H1 (cell line): ENCODE results near the gene HBB. TPM values are rescaled to one million over a fixed set of nuclear protein-coding genes. Genes with fewer than 3 reads are reported as not detected.
A peak's percentile ranks its signal among the peaks of the same experiment; 100 is the strongest.

ENCODE experiments used
- CTCF ChIA-PET: fragments of 300-600 bp; sonication (Branson Sonifier 250); formaldehyde crosslinking; loops from one replicate; lab custom pipeline; 2021; ENCODE audit not compliant: partially characterized antibody; lab: Charles Lee
- POLR2A ChIA-PET: fragments of 300-600 bp; sonication (Branson Sonifier 250); formaldehyde crosslinking; loops from one replicate; lab custom pipeline; 2021; ENCODE audit warnings: inconsistent platforms; ENCODE audit not compliant: partially characterized antibody; lab: Charles Lee
- DNase-seq, 2 experiments: peaks; one replicate each; pipeline versions ENCODE4 v3.0.0 to v3.0.0-alpha.2; 2010 to 2022; ENCODE audit warnings: low spot score in 2 of 2, low read depth in 1 of 2, mixed read lengths in 1 of 2
- FAIRE-seq: peaks from 2 replicates; lab custom pipeline; 2011; peaks lifted over from hg19 to GRCh38; lab: Jason Lieb, UNC
- H2AFZ ChIP-seq: 2 replicates; pipeline ENCODE4 v1.8.1; 2012; ENCODE audit warnings: low read length, inconsistent platforms
- H2AK5ac ChIP-seq: 2 replicates; pipeline ENCODE4 v1.6.1; 2013; ENCODE audit warnings: low read depth, low read length
- H2BK120ac ChIP-seq: replicated peaks from 2 replicates; pipeline ENCODE3; 2013; ENCODE audit warnings: low read depth, low read length, inconsistent platforms
- H2BK12ac ChIP-seq: 2 replicates; pipeline ENCODE4 v1.6.1; 2013; ENCODE audit warnings: low read depth, low read length
- H2BK15ac ChIP-seq: 2 replicates; pipeline ENCODE4 v1.6.1; 2013; ENCODE audit warnings: low read length
- H2BK20ac ChIP-seq: 2 replicates; pipeline ENCODE4 v1.6.1; 2013; ENCODE audit warnings: low read length
- H2BK5ac ChIP-seq: 2 replicates; pipeline ENCODE4 v1.6.1; 2013; ENCODE audit warnings: low read depth, low read length
- H3K14ac ChIP-seq: 2 replicates; pipeline ENCODE4 v1.6.1; 2013; ENCODE audit warnings: inconsistent platforms; ENCODE audit not compliant: insufficient read length
- H3K18ac ChIP-seq: 2 replicates; pipeline ENCODE4 v1.6.1; 2013; ENCODE audit warnings: low read length; ENCODE audit errors: extremely low read depth
- H3K23ac ChIP-seq: 2 replicates; pipeline ENCODE4 v1.6.1; 2013; ENCODE audit warnings: inconsistent platforms; ENCODE audit not compliant: insufficient read length
- H3K23me2 ChIP-seq: 2 replicates; pipeline ENCODE4 v1.6.1; 2013; ENCODE audit warnings: low read depth, low read length
- H3K27ac ChIP-seq: 2 replicates; pipeline ENCODE4 v1.6.1; 2011; ENCODE audit warnings: low read depth, low read length, inconsistent platforms
- H3K27me3 ChIP-seq, 4 experiments: replicated peaks in 1 of 4; 1 replicate in 1 of 4; 2 replicates in 3 of 4; pipeline versions ENCODE4 v1.6.1 to v1.8.1; 2011 to 2013; ENCODE audit warnings: low read length in 3 of 4, mild to moderate bottlenecking in 3 of 4, inconsistent platforms in 2 of 4, mixed read lengths in 2 of 4, moderate library complexity in 1 of 4; ENCODE audit not compliant: control insufficient read depth in 3 of 4, insufficient read depth in 3 of 4; ENCODE audit errors: extremely low read depth in 1 of 4
- H3K36me3 ChIP-seq, 4 experiments: 2 replicates each; pipeline versions ENCODE4 v1.6.1 to v1.8.1; 2011 to 2013; ENCODE audit warnings: mild to moderate bottlenecking in 4 of 4, low read length in 3 of 4, moderate library complexity in 2 of 4, control low read depth in 1 of 4, inconsistent platforms in 1 of 4; ENCODE audit not compliant: insufficient read depth in 4 of 4, control insufficient read depth in 2 of 4
- H3K4ac ChIP-seq: replicated peaks from 2 replicates; pipeline ENCODE3; 2013; ENCODE audit warnings: low read length, low read depth, mixed read lengths, inconsistent platforms; ENCODE audit not compliant: insufficient read length
- H3K4me1 ChIP-seq, 4 experiments: replicated peaks in 1 of 4; 1 replicate in 1 of 4; 2 replicates in 3 of 4; pipeline versions ENCODE4 v1.6.1 to v1.8.1; 2011 to 2013; ENCODE audit warnings: low read length in 3 of 4, inconsistent platforms in 2 of 4, mixed read lengths in 1 of 4; ENCODE audit not compliant: insufficient read depth in 4 of 4, control insufficient read depth in 3 of 4
- H3K4me2 ChIP-seq, 2 experiments: 2 replicates each; pipeline versions ENCODE4 v1.6.1 to v1.8.1; 2011 to 2013; ENCODE audit warnings: low read depth in 2 of 2, low read length in 2 of 2, control low read depth in 1 of 2, inconsistent platforms in 1 of 2, mild to moderate bottlenecking in 1 of 2; ENCODE audit not compliant: insufficient read depth in 1 of 2
- H3K4me3 ChIP-seq, 4 experiments: fragments of 200-600, 300-600 bp in 1 of 4; sonication (generic), shearing (Covaris generic), sonication (Bioruptor Twin) in 1 of 4; 2 replicates each; pipeline versions ENCODE4 v1.5.1 to v1.8.1; 2011 to 2016; ENCODE audit warnings: low read length in 4 of 4, low read depth in 3 of 4, control low read depth in 2 of 4, inconsistent platforms in 2 of 4, mild to moderate bottlenecking in 2 of 4, mixed read lengths in 1 of 4, moderate library complexity in 1 of 4; ENCODE audit not compliant: insufficient read depth in 2 of 4; ENCODE audit errors: extremely low read depth in 1 of 4
- H3K56ac ChIP-seq: replicated peaks from 2 replicates; pipeline ENCODE3; 2013; ENCODE audit warnings: low read depth, mild to moderate bottlenecking, mixed read lengths, low read length, inconsistent platforms; ENCODE audit not compliant: insufficient read length
- H3K79me1 ChIP-seq: 2 replicates; pipeline ENCODE4 v1.6.1; 2013; ENCODE audit warnings: low read depth, low read length, control low read depth
- H3K79me2 ChIP-seq, 2 experiments: 2 replicates each; pipeline versions ENCODE4 v1.6.1 to v1.8.1; 2012 to 2013; ENCODE audit warnings: low read length in 2 of 2, mild to moderate bottlenecking in 2 of 2, inconsistent platforms in 1 of 2; ENCODE audit not compliant: insufficient read depth in 2 of 2, control insufficient read depth in 1 of 2
- H3K9ac ChIP-seq, 4 experiments: replicated peaks in 1 of 4; 1 replicate in 1 of 4; 2 replicates in 3 of 4; pipeline versions ENCODE4 v1.6.1 to v1.8.1; 2011 to 2013; ENCODE audit warnings: low read depth in 3 of 4, low read length in 3 of 4, control low read depth in 2 of 4, mild to moderate bottlenecking in 2 of 4, moderate library complexity in 2 of 4, inconsistent platforms in 1 of 4; ENCODE audit errors: extremely low read depth in 1 of 4
- H3K9me3 ChIP-seq, 2 experiments: 2 replicates each; pipeline versions ENCODE4 v1.6.1 to v1.8.1; 2012 to 2013; ENCODE audit warnings: mild to moderate bottlenecking in 2 of 2, moderate library complexity in 2 of 2, control low read depth in 1 of 2, inconsistent platforms in 1 of 2, low read depth in 1 of 2, low read length in 1 of 2, mixed read lengths in 1 of 2; ENCODE audit not compliant: insufficient read depth in 2 of 2
- H4K20me1 ChIP-seq, 2 experiments: replicated peaks in 1 of 2; 2 replicates each; pipeline versions ENCODE3 to v1.8.1; 2011 to 2013; ENCODE audit warnings: inconsistent platforms in 2 of 2, low read length in 2 of 2, mild to moderate bottlenecking in 1 of 2; ENCODE audit not compliant: insufficient read depth in 2 of 2, control insufficient read depth in 1 of 2
- H4K5ac ChIP-seq: 2 replicates; pipeline ENCODE4 v1.6.1; 2013; ENCODE audit warnings: low read length, low read depth, mixed read lengths, inconsistent platforms; ENCODE audit not compliant: insufficient read length
- H4K8ac ChIP-seq: 2 replicates; pipeline ENCODE4 v1.8.0; 2013; ENCODE audit warnings: mild to moderate bottlenecking, moderate library complexity, low read length, inconsistent platforms; ENCODE audit not compliant: insufficient read depth; ENCODE audit errors: extremely low read depth
- H4K91ac ChIP-seq: replicated peaks from 2 replicates; pipeline ENCODE3; 2013; ENCODE audit warnings: low read length, mixed read lengths, inconsistent platforms; ENCODE audit not compliant: insufficient read length
- ASH2L ChIP-seq: fragments of 200-600, 300-600 bp; sonication (generic); IDR thresholded peaks from one replicate; pipeline ENCODE4 v1.7.1; 2017; ENCODE audit warnings: low read length
- BCL11A ChIP-seq, 2 experiments: IDR thresholded peaks; one replicate each; pipeline ENCODE4 v1.6.1; 2011; ENCODE audit warnings: low read depth in 2 of 2, low read length in 2 of 2, mild to moderate bottlenecking in 2 of 2
- BRCA1 ChIP-seq: IDR thresholded peaks from 2 replicates; pipeline ENCODE4 v1.6.1; 2012; ENCODE audit warnings: low read depth, low read length, improper control_type of control experiment
- EP300 ChIP-seq, 2 experiments: IDR thresholded peaks; 1 replicate in 1 of 2; 2 replicates in 1 of 2; pipeline ENCODE4 v1.6.1; 2011 to 2012; ENCODE audit warnings: low read depth in 2 of 2, low read length in 2 of 2, mild to moderate bottlenecking in 2 of 2, borderline replicate concordance in 1 of 2, inconsistent platforms in 1 of 2, moderate library complexity in 1 of 2
- GABPA ChIP-seq: IDR thresholded peaks from 2 replicates; pipeline ENCODE4 v1.6.1; 2011; ENCODE audit warnings: mild to moderate bottlenecking, low read length, moderate library complexity, borderline replicate concordance; ENCODE audit not compliant: insufficient read depth
- KDM1A ChIP-seq: fragments of 200-600, 300-600 bp; sonication (generic); IDR thresholded peaks from 2 replicates; pipeline ENCODE4 v1.7.1; 2016; ENCODE audit warnings: mild to moderate bottlenecking, low read length, borderline replicate concordance
- MAFK ChIP-seq: IDR thresholded peaks from 2 replicates; pipeline ENCODE4 v1.6.1; 2012; ENCODE audit warnings: low read depth, mild to moderate bottlenecking, improper control_type of control experiment, low read length
- RAD21 ChIP-seq, 2 experiments: IDR thresholded peaks in 1 of 2; conservative IDR thresholded peaks in 1 of 2; 2 replicates each; pipeline ENCODE4 v1.6.1; 2011; ENCODE audit warnings: low read depth in 2 of 2, low read length in 2 of 2, improper control_type of control experiment in 1 of 2, inconsistent platforms in 1 of 2, mild to moderate bottlenecking in 1 of 2, moderate library complexity in 1 of 2
- RBBP5 ChIP-seq: IDR thresholded peaks from 2 replicates; pipeline ENCODE4 v1.7.1; 2012; ENCODE audit warnings: low read depth, mild to moderate bottlenecking, inconsistent platforms, low read length, moderate library complexity, borderline replicate concordance
- WGBS, 2 experiments: shearing (Covaris generic) in 1 of 2; methylation state at CpG; one replicate each; pipeline versions ENCODE4 v1.1.6 to v1.1.7; 2013 to 2015; ENCODE audit warnings: low lambda C conversion rate in 2 of 2, mixed read lengths in 2 of 2, inconsistent platforms in 1 of 2, low coverage in 1 of 2, missing lambda C conversion rate in 1 of 2; ENCODE audit not compliant: insufficient replicate concordance in 2 of 2, insufficient coverage in 1 of 2, insufficient read length in 1 of 2; ENCODE audit errors: extremely low coverage in 1 of 2, missing lambda C conversion rate in 1 of 2; 5-methylcytosine and 5-hydroxymethylcytosine counted together
- polyA plus RNA-seq, 7 experiments: library from polyadenylated mRNA; depleted of rRNA in 3 of 7; stranded (reverse) in 5 of 7; unstranded in 2 of 7; fragments of >200 nt in 5 of 7; fragments of 200-250 nt in 2 of 7; gene quantifications; 1 replicate in 5 of 7; 2 replicates in 1 of 7; 4 replicates in 1 of 7; pipeline versions ENCODE4 v1.2.1 to v1.2.3, GENCODE V29; 2011 to 2013; ENCODE audit warnings: missing spikeins in 2 of 7, mixed read lengths in 2 of 7
- total RNA-seq: library from RNA; stranded (reverse); fragmentation: NEBNext Ultra II Directional; extraction: Animal tissue kit (Norgen Biotek cat#: 25700); gene quantifications from 2 replicates; pipeline ENCODE4 v1.2.1, GENCODE V29; 2021

The HBB gene
- total and polyA plus RNA-seq, 2 of the 8 experiments (the other 6 are each of a cell fraction or from before 2014, with no cell fraction given) = not detected

GRCh38 chr11:5210376-5210885, 16.4 kb downstream of the HBB start:
- H4K5ac ChIP-seq = no peak overlapping the region
- no peak overlapping the region for H3K9ac ChIP-seq
- DNase-seq = no peak
- H4K91ac ChIP-seq = no peak overlapping the region
- H2AFZ ChIP-seq = peak overlapping the region; percentile 92; the same call in 1 of the 2 replicates
- H3K23ac ChIP-seq = no peak overlapping the region
- no peak overlapping the region for H3K56ac ChIP-seq
- ChIA-PET CTCF (interaction anchor here (0.6 to 1.5 kb wide), 3 partner anchors 62 to 82 kb away, joined by 3 read pairs; no protein-coding TSS in a partner anchor), POLR2A (no interaction called here)
- no peak overlapping the region for H2BK15ac ChIP-seq
- no peaks in the 10 kb centered on the region for H3K4me1 ChIP-seq
- no peak overlapping the region for H3K18ac ChIP-seq
- no peak overlapping the region for H2BK12ac ChIP-seq
- no peak overlapping the region for H2BK20ac ChIP-seq
- TF ChIP-seq BRCA1 = no peak
- no peak for TF ChIP-seq GABPA
- no peak for TF ChIP-seq RAD21 (IDR thresholded peaks at IDR 0.05 in 1 of 2, conservative IDR thresholded peaks at IDR 0.05 in 1 of 2; ENCODE audit: low read depth in 2 of 2, low read length in 2 of 2)
- TF ChIP-seq RBBP5 = no peak
- no peak for TF ChIP-seq MAFK
- TF ChIP-seq ASH2L = no peak
- no peak for TF ChIP-seq BCL11A (IDR thresholded peaks at IDR 0.05; ENCODE audit: low read depth in 2 of 2, low read length in 2 of 2)
- TF ChIP-seq KDM1A = no peak
- no peak for TF ChIP-seq EP300 (IDR thresholded peaks at IDR 0.05; ENCODE audit: borderline replicate concordance in 1 of 2, low read depth in 2 of 2, low read length in 2 of 2)
- TF ChIP-seq, all 59 proteins: peak for 0
- no peak overlapping the region for H3K4ac ChIP-seq
- H3K79me1 ChIP-seq = no peaks in the 10 kb centered on the region
- no peaks in the 10 kb centered on the region for H3K36me3 ChIP-seq
- no peak overlapping the region for H2BK5ac ChIP-seq
- no peak overlapping the region for H3K14ac ChIP-seq
- H3K9me3 ChIP-seq = no peaks in the 10 kb centered on the region
- H3K4me3 ChIP-seq = no peak overlapping the region
- FAIRE-seq = no peak
- H2BK120ac ChIP-seq = no peak overlapping the region
- H4K20me1 ChIP-seq = no peaks in the 10 kb centered on the region
- no peaks in the 10 kb centered on the region for H3K27me3 ChIP-seq
- H2AK5ac ChIP-seq = no peak overlapping the region
- H3K79me2 ChIP-seq = no peaks in the 10 kb centered on the region
- no peak overlapping the region for H3K4me2 ChIP-seq
- H3K27ac ChIP-seq = no peak overlapping the region
- WGBS, 2 experiments = 82% methylated on average over 7 of the region's 7 CpGs; no CpG with 5 or more reads in 1 of the 2 experiments
- no peak overlapping the region; the same call in 1 of the 2 replicates for H4K8ac ChIP-seq
- H3K23me2 ChIP-seq = no peaks in the 10 kb centered on the region
